ENCODE data around the gene VCAN. TPM values are rescaled to one million over a fixed set of nuclear protein-coding genes. Genes with fewer than 3 reads are reported as not detected.

The VCAN gene
- polyA plus RNA-seq, 1 donor from 2014 or later = 1,185 TPM

GRCh38 chr5:83475935-83476814 lies 4.6 kb downstream of the VCAN start:
- H3K4me2 ChIP-seq (ENCODE audit: low read length) = peak overlapping the region; percentile 89
- H3K79me2 ChIP-seq (replicated peaks; ENCODE audit: insufficient read depth, low read length) = peaks cover 94% of the 10 kb centered on the region
- peak overlapping the region; percentile 99 for H3K27ac ChIP-seq (ENCODE audit: low read length)
- H3K27me3 ChIP-seq (ENCODE audit: insufficient read depth, low read depth, low read length) = no peaks in the 10 kb centered on the region
- H2AFZ ChIP-seq (ENCODE audit: low read depth, low read length) = no peak overlapping the region
- peaks cover 27% of the 10 kb centered on the region for H3K36me3 ChIP-seq (ENCODE audit: insufficient read depth, low read length)
- H3K9ac ChIP-seq (ENCODE audit: low read length) = peak overlapping the region; percentile 99
- peaks cover 20% of the 10 kb centered on the region for H3F3A ChIP-seq (ENCODE audit: insufficient read depth, low read length, poor library complexity, severe bottlenecking)
- H3K9me3 ChIP-seq (ENCODE audit: low read length) = no peaks in the 10 kb centered on the region
- peak overlapping the region; percentile 84 for H3K4me3 ChIP-seq (ENCODE audit: low read length)
- TF ChIP-seq MXI1 (conservative IDR thresholded peaks at IDR 0.05; ENCODE audit: poor library complexity, severe bottlenecking) (peak; percentile 26), SMC3 (conservative IDR thresholded peaks at IDR 0.05; ENCODE audit: poor library complexity) (no peak), REST (IDR thresholded peaks at IDR 0.05; ENCODE audit: borderline replicate concordance) (peak; percentile 90), TAF1 (IDR thresholded peaks at IDR 0.05; ENCODE audit: low read depth) (peak; percentile 29)
- H3K9me2 ChIP-seq (ENCODE audit: insufficient read depth, low read length) = no peaks in the 10 kb centered on the region
- peaks cover 46% of the 10 kb centered on the region for H4K20me1 ChIP-seq (ENCODE audit: insufficient read depth)

- Histone ChIP-seq H3K9me2 (ENCODE audit: insufficient read depth, low read length) (no peaks in the 10 kb centered on the region), H4K20me1 (ENCODE audit: insufficient read depth) (peaks cover 74% of the 10 kb centered on the region), H3K27ac (ENCODE audit: low read length) (peak overlapping the region; percentile 99), H3K4me2 (ENCODE audit: low read length) (peak overlapping the region; percentile 89), H3F3A (ENCODE audit: insufficient read depth, low read length, poor library complexity, severe bottlenecking) (peaks cover 25% of the 10 kb centered on the region), H3K27me3 (ENCODE audit: insufficient read depth, low read depth, low read length) (no peaks in the 10 kb centered on the region), H3K9ac (ENCODE audit: low read length) (peak overlapping the region; percentile 99), H3K79me2 (replicated peaks; ENCODE audit: insufficient read depth, low read length) (peaks cover 100% of the 10 kb centered on the region), H3K9me3 (ENCODE audit: low read length) (no peaks in the 10 kb centered on the region), H2AFZ (ENCODE audit: low read depth, low read length) (no peak overlapping the region), H3K36me3 (ENCODE audit: insufficient read depth, low read length) (peaks cover 51% of the 10 kb centered on the region), H3K4me3 (ENCODE audit: low read length) (peak overlapping the region; percentile 84)
- no peak for TF ChIP-seq MXI1 (conservative IDR thresholded peaks at IDR 0.05; ENCODE audit: poor library complexity, severe bottlenecking)
- TF ChIP-seq POLR2AphosphoS5 (IDR thresholded peaks at IDR 0.05) = peak; percentile 21
Observed at GRCh38 chr5:83482961-83483360, 11.4 kb downstream of the VCAN start.

- peaks cover 77% of the 10 kb centered on the region for H4K20me1 ChIP-seq (ENCODE audit: insufficient read depth)
- H3K36me3 ChIP-seq (ENCODE audit: insufficient read depth, low read length) = peaks cover 45% of the 10 kb centered on the region
- peak overlapping the region; percentile 89 for H3K4me2 ChIP-seq (ENCODE audit: low read length)
- peak overlapping the region; percentile 84 for H3K4me3 ChIP-seq (ENCODE audit: low read length)
- H3K9me3 ChIP-seq (ENCODE audit: low read length) = no peaks in the 10 kb centered on the region
- H3K27ac ChIP-seq (ENCODE audit: low read length) = peak overlapping the region; percentile 99
- no peaks in the 10 kb centered on the region for H3K9me2 ChIP-seq (ENCODE audit: insufficient read depth, low read length)
- peak overlapping the region; percentile 99 for H3K9ac ChIP-seq (ENCODE audit: low read length)
- peak; percentile 75 for TF ChIP-seq REST (IDR thresholded peaks at IDR 0.05; ENCODE audit: borderline replicate concordance)
- TF ChIP-seq, protein P1, sequence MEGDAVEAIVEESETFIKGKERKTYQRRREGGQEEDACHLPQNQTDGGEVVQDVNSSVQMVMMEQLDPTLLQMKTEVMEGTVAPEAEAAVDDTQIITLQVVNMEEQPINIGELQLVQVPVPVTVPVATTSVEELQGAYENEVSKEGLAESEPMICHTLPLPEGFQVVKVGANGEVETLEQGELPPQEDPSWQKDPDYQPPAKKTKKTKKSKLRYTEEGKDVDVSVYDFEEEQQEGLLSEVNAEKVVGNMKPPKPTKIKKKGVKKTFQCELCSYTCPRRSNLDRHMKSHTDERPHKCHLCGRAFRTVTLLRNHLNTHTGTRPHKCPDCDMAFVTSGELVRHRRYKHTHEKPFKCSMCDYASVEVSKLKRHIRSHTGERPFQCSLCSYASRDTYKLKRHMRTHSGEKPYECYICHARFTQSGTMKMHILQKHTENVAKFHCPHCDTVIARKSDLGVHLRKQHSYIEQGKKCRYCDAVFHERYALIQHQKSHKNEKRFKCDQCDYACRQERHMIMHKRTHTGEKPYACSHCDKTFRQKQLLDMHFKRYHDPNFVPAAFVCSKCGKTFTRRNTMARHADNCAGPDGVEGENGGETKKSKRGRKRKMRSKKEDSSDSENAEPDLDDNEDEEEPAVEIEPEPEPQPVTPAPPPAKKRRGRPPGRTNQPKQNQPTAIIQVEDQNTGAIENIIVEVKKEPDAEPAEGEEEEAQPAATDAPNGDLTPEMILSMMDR (IDR thresholded peaks at IDR 0.05; ENCODE audit: poor library complexity, severe bottlenecking) = no peak
- no peak for TF ChIP-seq SMC3 (conservative IDR thresholded peaks at IDR 0.05; ENCODE audit: poor library complexity)
- TF ChIP-seq EP300 (conservative IDR thresholded peaks at IDR 0.05; ENCODE audit: poor library complexity, severe bottlenecking) = no peak
- no peak for TF ChIP-seq RAD21 (conservative IDR thresholded peaks at IDR 0.05)
- TF ChIP-seq MXI1 (conservative IDR thresholded peaks at IDR 0.05; ENCODE audit: poor library complexity, severe bottlenecking) = no peak
- TF ChIP-seq EZH2 (IDR thresholded peaks at IDR 0.05; ENCODE audit: borderline replicate concordance, insufficient read depth, low read length, poor library complexity, severe bottlenecking) = no peak
- no peak for TF ChIP-seq TAF1 (IDR thresholded peaks at IDR 0.05; ENCODE audit: low read depth)
- peak; percentile 10 for TF ChIP-seq POLR2AphosphoS5 (IDR thresholded peaks at IDR 0.05)
- no peaks in the 10 kb centered on the region for H3K27me3 ChIP-seq (ENCODE audit: insufficient read depth, low read depth, low read length)
- H3F3A ChIP-seq (ENCODE audit: insufficient read depth, low read length, poor library complexity, severe bottlenecking) = peaks cover 22% of the 10 kb centered on the region
- peaks cover 100% of the 10 kb centered on the region for H3K79me2 ChIP-seq (replicated peaks; ENCODE audit: insufficient read depth, low read length)
- H2AFZ ChIP-seq (ENCODE audit: low read depth, low read length) = no peak overlapping the region
Observed at GRCh38 chr5:83484294-83484693, 12.8 kb downstream of the VCAN start.

Data from neural cell (in vitro differentiated cells).